PC-9 (cell line): ENCODE results near the gene GDF10. TPM values are rescaled to one million over a fixed set of nuclear protein-coding genes. Genes with fewer than 3 reads are reported as not detected.

Source experiments
- Bru-seq: library from RNA; stranded (reverse); fragments of 400-500 nt; gene quantifications from one replicate; lab custom pipeline; 2021; lab: Mats Ljungman, UMichigan
- BruChase-seq, 2 experiments: library from RNA; stranded (reverse); fragments of 400-500 nt; gene quantifications; one replicate each; lab custom pipeline; 2021; lab: Mats Ljungman, UMichigan
- BruUV-seq: library from RNA; stranded (reverse); fragments of 400-500 nt; replicated peaks from 2 replicates; lab custom pipeline; 2021; lab: Mats Ljungman, UMichigan
- CTCF ChIA-PET: fragments of 300-600 bp; sonication (Branson Sonifier 250); formaldehyde crosslinking; loops from one replicate; lab custom pipeline; 2022; ENCODE audit warnings: antibody characterized with exemption; lab: Charles Lee
- POLR2A ChIA-PET: fragments of 300-600 bp; sonication (Branson Sonifier 250); formaldehyde crosslinking; loops from one replicate; lab custom pipeline; 2022; ENCODE audit warnings: antibody characterized with exemption; ENCODE audit not compliant: unreplicated experiment; lab: Charles Lee
- DNase-seq, 2 experiments: peaks; one replicate each; pipeline versions ENCODE4 v3.0.0 to v3.0.0-alpha.2; 2015 to 2022; ENCODE audit warnings: mixed read lengths in 1 of 2
- H2AFZ ChIP-seq: fragments of 200-600 bp; sonication (generic); 2 replicates; pipeline ENCODE4 v1.8.1; 2017; ENCODE audit warnings: antibody characterized with exemption
- H3F3A ChIP-seq: fragments of 200-600 bp; sonication (generic); 2 replicates; pipeline ENCODE4 v1.8.1; 2017; ENCODE audit warnings: antibody characterized with exemption, mild to moderate bottlenecking, low read depth; ENCODE audit not compliant: insufficient read depth
- H3K27ac ChIP-seq: fragments of 200-600 bp; sonication (generic); 2 replicates; pipeline ENCODE4 v1.6.1; 2016; ENCODE audit warnings: mixed run types
- H3K27me3 ChIP-seq: fragments of 200-600 bp; sonication (generic); 2 replicates; pipeline ENCODE4 v1.6.1; 2016; ENCODE audit warnings: low read depth, mixed run types; ENCODE audit not compliant: insufficient read depth
- H3K36me3 ChIP-seq: fragments of 200-600 bp; sonication (generic); 2 replicates; pipeline ENCODE4 v1.6.1; 2016; ENCODE audit warnings: low read depth, mixed run types
- H3K4me1 ChIP-seq: fragments of 200-600 bp; sonication (generic); replicated peaks from 2 replicates; pipeline ENCODE4 v1.6.1; 2016; ENCODE audit warnings: mixed run types; ENCODE audit not compliant: insufficient read depth
- H3K4me2 ChIP-seq: fragments of 200-600 bp; sonication (generic); 2 replicates; pipeline ENCODE4 v1.6.1; 2017; ENCODE audit warnings: mixed run types
- H3K4me3 ChIP-seq: fragments of 200-600 bp; sonication (generic); 2 replicates; pipeline ENCODE4 v1.6.1; 2016; ENCODE audit warnings: mixed run types
- H3K79me2 ChIP-seq: fragments of 200-600 bp; sonication (generic); 2 replicates; pipeline ENCODE4 v1.6.1; 2017; ENCODE audit warnings: low read depth, mixed run types
- H3K9me2 ChIP-seq: fragments of 200-600 bp; sonication (generic); 2 replicates; pipeline ENCODE4 v1.8.1; 2017; ENCODE audit warnings: mild to moderate bottlenecking; ENCODE audit not compliant: insufficient read depth
- H3K9me3 ChIP-seq: fragments of 200-600 bp; sonication (generic); 2 replicates; pipeline ENCODE4 v1.8.1; 2016; ENCODE audit warnings: low read depth; ENCODE audit not compliant: insufficient read depth
- H4K20me1 ChIP-seq: fragments of 200-600 bp; sonication (generic); 2 replicates; pipeline ENCODE4 v1.8.1; 2017; ENCODE audit not compliant: insufficient read depth
- CTCF ChIP-seq: fragments of 200-600 bp; sonication (generic); conservative IDR thresholded peaks from 2 replicates; pipeline ENCODE4 v1.6.1; 2017; ENCODE audit warnings: mixed run types, antibody characterized with exemption, mild to moderate bottlenecking, moderate library complexity
- EZH2 ChIP-seq: fragments of 200-600 bp; sonication (generic); IDR thresholded peaks from 2 replicates; pipeline ENCODE4 v1.8.0; 2017; ENCODE audit warnings: antibody characterized with exemption, low read depth
- intact Hi-C: fragments of 100-400 bp; cut with micrococcal nuclease; formaldehyde crosslinking; loops from one replicate; pipeline ENCODE4 v1.10.0; 2022; ENCODE audit not compliant: unreplicated experiment
- long read RNA-seq: library from polyadenylated mRNA; stranded (forward); transcript quantifications from one replicate; pipeline ENCODE4 v2.0.0, GENCODE V29; 2022
- total RNA-seq: library from RNA; stranded (reverse); gene quantifications from 2 replicates; pipeline ENCODE4 v1.2.3, GENCODE V29; 2021

GDF10 gene
- not detected in 2 replicates for total RNA-seq
- Bru-seq, nascent RNA: not detected
- not detected for BruChase-seq, experiment 1, labeled RNA remaining after a 2-hour chase
- BruChase-seq, experiment 2, labeled RNA remaining after a 6-hour chase: percentile 9 among the genes with signal in this experiment
- long read RNA-seq: 0 reads

GRCh38 chr10:47299611-47300428 lies at the start of gene GDF10:
GDF10 (plus strand) TSS chr10:47300197; CDS start chr10:47300652, 455 bp downstream.
- no peaks in the 10 kb centered on the region for H3F3A ChIP-seq
- H3K9me2 ChIP-seq: no peaks in the 10 kb centered on the region
- no peak within 1 kb of the TSS for H3K4me3 ChIP-seq
- H3K36me3 ChIP-seq: no peaks in the 10 kb centered on the region
- no TSS peak for BruUV-seq
- intact Hi-C loops: no loop called here
- no peak for DNase-seq
- no peak for TF ChIP-seq CTCF
- no peak for TF ChIP-seq EZH2
- H3K4me1 ChIP-seq: peaks cover 4% of the 10 kb centered on the region; the same call in 1 of the 2 replicates
- CTCF ChIA-PET: no interaction called here
- no peaks in the 10 kb centered on the region for H3K79me2 ChIP-seq
- no peak within 1 kb of the TSS for H3K27ac ChIP-seq
- POLR2A ChIA-PET: no interaction called here
- peaks cover 5% of the 10 kb centered on the region; the same call in 1 of the 2 replicates for H3K27me3 ChIP-seq
- no peaks in the 10 kb centered on the region for H4K20me1 ChIP-seq
- H3K9me3 ChIP-seq: no peaks in the 10 kb centered on the region
- H3K4me2 ChIP-seq: no peak within 1 kb of the TSS
- no peak within 1 kb of the TSS for H2AFZ ChIP-seq

GRCh38 chr10:47252093-47252780 lies 47.8 kb upstream of the GDF10 start:
- ChIA-PET CTCF (no interaction called here), POLR2A (no interaction called here)
- Histone ChIP-seq H3K4me3 (no peak overlapping the region), H3K27me3 (peaks cover 4% of the 10 kb centered on the region; the same call in 1 of the 2 replicates), H3K9me3 (no peaks in the 10 kb centered on the region), H3K4me1 (no peaks in the 10 kb centered on the region), H3K36me3 (no peaks in the 10 kb centered on the region), H3K9me2 (no peaks in the 10 kb centered on the region), H3K79me2 (no peaks in the 10 kb centered on the region), H2AFZ (no peak overlapping the region), H3K4me2 (no peak overlapping the region), H3K27ac (no peak overlapping the region), H3F3A (no peaks in the 10 kb centered on the region), H4K20me1 (no peaks in the 10 kb centered on the region)
- intact Hi-C loops: no loop called here
- BruUV-seq: no TSS peak
- DNase-seq: no peak
- no peak for TF ChIP-seq EZH2
- TF ChIP-seq CTCF: no peak

- Histone ChIP-seq H3K27me3 (peaks cover 4% of the 10 kb centered on the region; the same call in 1 of the 2 replicates), H4K20me1 (no peaks in the 10 kb centered on the region), H3K36me3 (no peaks in the 10 kb centered on the region), H3F3A (no peaks in the 10 kb centered on the region), H2AFZ (no peak overlapping the region), H3K4me2 (no peak overlapping the region), H3K9me3 (no peaks in the 10 kb centered on the region), H3K79me2 (no peaks in the 10 kb centered on the region), H3K4me3 (no peak overlapping the region), H3K4me1 (no peaks in the 10 kb centered on the region), H3K9me2 (no peaks in the 10 kb centered on the region), H3K27ac (no peak overlapping the region)
- ChIA-PET CTCF (no interaction called here), POLR2A (no interaction called here)
- intact Hi-C loops: no loop called here
- TF ChIP-seq CTCF: no peak
- TF ChIP-seq EZH2: no peak
- no peak for DNase-seq
- BruUV-seq: no TSS peak
These were observed 46.9 kb upstream of the GDF10 start for GRCh38 chr10:47253030-47253637.
